ENCODE data around the gene ELAVL2.

The ELAVL2 gene

GRCh38 chr9:23799521-23799920 is 26.5 kb downstream of the ELAVL2 start:
- no peak for TF ChIP-seq CTCF (IDR thresholded peaks at IDR 0.05; ENCODE audit: control insufficient read depth, extremely low read depth, insufficient read depth)

GRCh38 chr9:23798325-23798724 is 27.7 kb downstream of the ELAVL2 start:
- no peak for DNase-seq (ENCODE audit: low read depth)
- TF ChIP-seq CTCF (IDR thresholded peaks at IDR 0.05; ENCODE audit: control insufficient read depth, extremely low read depth, insufficient read depth), result no peak
- H3K4me3 ChIP-seq (ENCODE audit: low read depth, low read length), result no peak overlapping the region

More at GRCh38 chr9:23799521-23799920, 26.5 kb downstream of the ELAVL2 start:
- DNase-seq (ENCODE audit: low read depth), result no peak
- H3K4me3 ChIP-seq (ENCODE audit: low read depth, low read length), result no peak overlapping the region

- TF ChIP-seq CTCF (IDR thresholded peaks at IDR 0.05; ENCODE audit: control insufficient read depth, extremely low read depth, insufficient read depth), result no peak
- DNase-seq (ENCODE audit: low read depth), result no peak
- no peak overlapping the region for H3K4me3 ChIP-seq (ENCODE audit: low read depth, low read length)
These were observed 29.8 kb downstream of the ELAVL2 start for GRCh38 chr9:23796209-23796608.

GRCh38 chr9:23790351-23791260 is 35.4 kb downstream of the ELAVL2 start:
- DNase-seq (ENCODE audit: low read depth), result no peak
- no peak for TF ChIP-seq CTCF (IDR thresholded peaks at IDR 0.05; ENCODE audit: control insufficient read depth, extremely low read depth, insufficient read depth)
- no peak overlapping the region for H3K4me3 ChIP-seq (ENCODE audit: low read depth, low read length)

GRCh38 chr9:23789529-23790254 is 36.3 kb downstream of the ELAVL2 start:
- no peak for TF ChIP-seq CTCF (IDR thresholded peaks at IDR 0.05; ENCODE audit: control insufficient read depth, extremely low read depth, insufficient read depth)
- H3K4me3 ChIP-seq (ENCODE audit: low read depth, low read length), result no peak overlapping the region
- DNase-seq (ENCODE audit: low read depth), result no peak

GRCh38 chr9:23784962-23785361 is 41.1 kb downstream of the ELAVL2 start:
- TF ChIP-seq CTCF (IDR thresholded peaks at IDR 0.05; ENCODE audit: control insufficient read depth, extremely low read depth, insufficient read depth), result no peak
- no peak for DNase-seq (ENCODE audit: low read depth)
- H3K4me3 ChIP-seq (ENCODE audit: low read depth, low read length), result no peak overlapping the region
